IMR-90 (cell line): ENCODE data around the gene CDKL1. TPM values are rescaled to one million over a fixed set of nuclear protein-coding genes. Genes with fewer than 3 reads are reported as not detected.
A peak's percentile ranks its signal among the peaks of the same experiment; 100 is the strongest.

Experiments
- ATAC-seq: fragments of 200-7000 bp; cut with Tn5 transposase; 2 replicates; pipeline ENCODE4 v1.9.1; 2020; ENCODE audit warnings: low read depth, mild to moderate bottlenecking, moderate library complexity
- BruUV-seq: library from RNA; stranded (reverse); fragments of 400-500 nt; replicated peaks from 2 replicates; lab custom pipeline; 2021; lab: Mats Ljungman, UMichigan
- CTCF ChIA-PET: fragments of 300-600 bp; formaldehyde crosslinking; extraction: SDS; loops from one replicate; lab custom pipeline; 2021; ENCODE audit warnings: antibody characterized with exemption; lab: Yijun Ruan, JAX
- POLR2A ChIA-PET: fragments of 300-600 bp; sonication (Branson Sonifier 250); formaldehyde crosslinking; loops from one replicate; lab custom pipeline; 2022; ENCODE audit warnings: antibody characterized with exemption; ENCODE audit not compliant: unreplicated experiment; lab: Charles Lee
- DNase-seq: peaks from one replicate; pipeline ENCODE4 v3.0.0; 2013
- H2AFZ ChIP-seq: replicated peaks from 2 replicates; pipeline ENCODE3; 2013; ENCODE audit warnings: low read length, mild to moderate bottlenecking; ENCODE audit not compliant: poor library complexity
- H2AK5ac ChIP-seq: 2 replicates; pipeline ENCODE4 v1.6.1; 2013; ENCODE audit warnings: low read depth, low read length, inconsistent platforms
- H2AK9ac ChIP-seq: replicated peaks from 2 replicates; pipeline ENCODE3; 2013; ENCODE audit warnings: mild to moderate bottlenecking, low read depth, low read length, moderate library complexity; ENCODE audit not compliant: poor library complexity
- H2BK120ac ChIP-seq: 2 replicates; pipeline ENCODE4 v1.6.1; 2013; ENCODE audit warnings: low read depth, low read length, inconsistent platforms
- H2BK15ac ChIP-seq: 3 replicates; pipeline ENCODE4 v1.6.1; 2013; ENCODE audit warnings: low read depth, low read length, inconsistent platforms
- H2BK20ac ChIP-seq: 2 replicates; pipeline ENCODE4 v1.6.1; 2013; ENCODE audit warnings: low read depth, mild to moderate bottlenecking, inconsistent platforms, low read length, moderate library complexity
- H2BK5ac ChIP-seq: 2 replicates; pipeline ENCODE4 v1.6.1; 2013; ENCODE audit warnings: mild to moderate bottlenecking, low read depth, low read length, inconsistent platforms; ENCODE audit not compliant: poor library complexity, severe bottlenecking
- H3K14ac ChIP-seq: replicated peaks from 2 replicates; pipeline ENCODE4 v1.6.1; 2013; ENCODE audit warnings: low read depth, low read length, inconsistent platforms
- H3K18ac ChIP-seq: 2 replicates; pipeline ENCODE4 v1.6.1; 2013; ENCODE audit warnings: low read depth, low read length, control low read depth
- H3K23ac ChIP-seq: 2 replicates; pipeline ENCODE4 v1.6.1; 2013; ENCODE audit warnings: low read depth, low read length, inconsistent platforms
- H3K27ac ChIP-seq: 2 replicates; pipeline ENCODE4 v1.5.1; 2013; ENCODE audit warnings: mild to moderate bottlenecking, control low read depth, low read length; ENCODE audit not compliant: insufficient read depth
- H3K27me3 ChIP-seq: 2 replicates; pipeline ENCODE4 v1.6.1; 2013; ENCODE audit warnings: low read length; ENCODE audit not compliant: control insufficient read depth, insufficient read depth
- H3K36me3 ChIP-seq: 2 replicates; pipeline ENCODE4 v1.6.1; 2013; ENCODE audit warnings: low read length, mixed read lengths; ENCODE audit not compliant: control insufficient read depth, insufficient read depth
- H3K4ac ChIP-seq: 2 replicates; pipeline ENCODE4 v1.6.1; 2013; ENCODE audit warnings: low read depth, low read length, inconsistent platforms
- H3K4me1 ChIP-seq: 2 replicates; pipeline ENCODE4 v1.6.1; 2013; ENCODE audit warnings: low read length, mixed read lengths; ENCODE audit not compliant: control insufficient read depth, insufficient read depth
- H3K4me2 ChIP-seq: 2 replicates; pipeline ENCODE4 v1.6.1; 2013; ENCODE audit warnings: low read depth, mild to moderate bottlenecking, control low read depth, low read length, moderate library complexity
- H3K4me3 ChIP-seq: 2 replicates; pipeline ENCODE4 v1.5.1; 2013; ENCODE audit warnings: low read depth, mild to moderate bottlenecking, control low read depth, low read length, moderate library complexity; ENCODE audit not compliant: insufficient read depth
- H3K56ac ChIP-seq: 2 replicates; pipeline ENCODE4 v1.6.1; 2013; ENCODE audit warnings: low read length, inconsistent platforms; ENCODE audit not compliant: insufficient read depth; ENCODE audit errors: extremely low read depth
- H3K79me1 ChIP-seq, 2 experiments: 2 replicates each; pipeline ENCODE4 v1.6.1; 2013; ENCODE audit warnings: low read length in 2 of 2, inconsistent platforms in 1 of 2, low read depth in 1 of 2
- H3K9ac ChIP-seq: 2 replicates; pipeline ENCODE4 v1.6.1; 2013; ENCODE audit warnings: low read depth, low read length, control low read depth
- H3K9me1 ChIP-seq: 2 replicates; pipeline ENCODE4 v1.6.1; 2013; ENCODE audit warnings: low read length, inconsistent platforms; ENCODE audit not compliant: insufficient read depth
- H3K9me3 ChIP-seq: 2 replicates; pipeline ENCODE4 v1.6.1; 2013; ENCODE audit warnings: low read length; ENCODE audit not compliant: control insufficient read depth, insufficient read depth
- H4K20me1 ChIP-seq: 2 replicates; pipeline ENCODE4 v1.6.1; 2013; ENCODE audit warnings: low read length, inconsistent platforms; ENCODE audit not compliant: insufficient read depth
- H4K5ac ChIP-seq: 2 replicates; pipeline ENCODE4 v1.6.1; 2013; ENCODE audit warnings: mild to moderate bottlenecking, low read depth, low read length, control low read depth
- H4K8ac ChIP-seq, 2 experiments: 2 replicates each; pipeline ENCODE4 v1.6.1; 2013; ENCODE audit warnings: low read depth in 2 of 2, low read length in 2 of 2, control low read depth in 1 of 2, inconsistent platforms in 1 of 2
- H4K91ac ChIP-seq: 2 replicates; pipeline ENCODE4 v1.6.1; 2013; ENCODE audit warnings: low read depth, low read length, inconsistent platforms; ENCODE audit not compliant: insufficient read depth
- BHLHE40 ChIP-seq: fragments of 150-350 bp; IDR thresholded peaks from 2 replicates; pipeline ENCODE4 v1.6.1; 2016; ENCODE audit warnings: mild to moderate bottlenecking, low read depth, low read length
- CEBPB ChIP-seq: IDR thresholded peaks from 2 replicates; pipeline ENCODE4 v1.6.1; 2012; ENCODE audit warnings: low read depth, low read length, improper control_type of control experiment
- CHD1 ChIP-seq: IDR thresholded peaks from 2 replicates; pipeline ENCODE4 v1.6.1; 2012; ENCODE audit warnings: low read depth, low read length, improper control_type of control experiment
- CTCF ChIP-seq: conservative IDR thresholded peaks from 2 replicates; pipeline ENCODE4 v1.5.1; 2012; ENCODE audit warnings: mild to moderate bottlenecking, low read depth, low read length, improper control_type of control experiment
- FOS ChIP-seq: fragments of 150-350 bp; IDR thresholded peaks from 2 replicates; pipeline ENCODE4 v1.6.1; 2016; ENCODE audit warnings: low read depth, low read length
- MAFK ChIP-seq: IDR thresholded peaks from 2 replicates; pipeline ENCODE4 v1.6.1; 2012; ENCODE audit warnings: low read depth, low read length, improper control_type of control experiment
- MAZ ChIP-seq: IDR thresholded peaks from 2 replicates; pipeline ENCODE4 v1.6.1; 2012; ENCODE audit warnings: low read depth, mild to moderate bottlenecking, low read length, improper control_type of control experiment, moderate library complexity, borderline replicate concordance
- MXI1 ChIP-seq: IDR thresholded peaks from 2 replicates; pipeline ENCODE4 v1.6.1; 2012; ENCODE audit warnings: low read depth, mild to moderate bottlenecking, low read length, moderate library complexity, borderline replicate concordance
- NFE2L2 ChIP-seq: fragments of 150-350 bp; IDR thresholded peaks from 2 replicates; pipeline ENCODE4 v1.6.1; 2016; ENCODE audit warnings: low read depth, mild to moderate bottlenecking, low read length
- POLR2A ChIP-seq: IDR thresholded peaks from 2 replicates; pipeline ENCODE4 v1.6.1; 2012; ENCODE audit warnings: mild to moderate bottlenecking, low read depth, low read length
- RAD21 ChIP-seq: IDR thresholded peaks from 2 replicates; pipeline ENCODE4 v1.6.1; 2012; ENCODE audit warnings: low read length, improper control_type of control experiment
- RFX5 ChIP-seq: IDR thresholded peaks from 2 replicates; pipeline ENCODE4 v1.8.0; 2012; ENCODE audit warnings: low read depth, mild to moderate bottlenecking, low read length, moderate library complexity
- SMC3 ChIP-seq: fragments of 150-350 bp; IDR thresholded peaks from 2 replicates; pipeline ENCODE4 v1.6.1; 2016; ENCODE audit warnings: low read depth, mild to moderate bottlenecking, antibody characterized with exemption, low read length, moderate library complexity
- USF2 ChIP-seq: fragments of 150-350 bp; IDR thresholded peaks from 2 replicates; pipeline ENCODE4 v1.6.1; 2017; ENCODE audit warnings: mild to moderate bottlenecking, antibody characterized with exemption, low read length, low read depth
- WGBS, 2 experiments: methylation state at CpG; one replicate each; pipeline versions ENCODE4 v1.1.5 to v1.1.7; 2013; ENCODE audit warnings: missing lambda C conversion rate in 2 of 2; ENCODE audit not compliant: insufficient read length in 1 of 2; ENCODE audit errors: extremely low coverage in 2 of 2; 5-methylcytosine and 5-hydroxymethylcytosine counted together
- dilution Hi-C: fragments of 300-500 bp; cut with HindIII; formaldehyde crosslinking; loops from one replicate; pipeline ENCODE4 v1.14.3; 2018; ENCODE audit warnings: low sequenced_read_pairs; ENCODE audit not compliant: unreplicated experiment
- in situ Hi-C: fragments of 300-500 bp; cut with MboI; formaldehyde crosslinking; loops from 3 replicates; pipeline ENCODE4 v1.14.3; 2019; ENCODE audit warnings: low sequenced_read_pairs, inconsistent platforms, mixed read lengths
- intact Hi-C: fragments of 100-400 bp; cut with micrococcal nuclease; formaldehyde crosslinking; loops from 2 replicates; pipeline ENCODE4 v1.10.0; 2022
- polyA plus RNA-seq, 3 experiments: library from polyadenylated mRNA; depleted of rRNA; stranded (reverse); fragments of >200 nt; gene quantifications; 2 replicates each; pipeline ENCODE4 v1.2.3, GENCODE V29; 2012; ENCODE audit warnings: low replicate concordance in 1 of 3
- total RNA-seq: library from RNA; depleted of rRNA; stranded (reverse); fragments of >200 nt; gene quantifications from 2 replicates; pipeline ENCODE4 v1.2.3, GENCODE V29; 2012

Gene CDKL1
- total and polyA plus RNA-seq, 2 of the 4 experiments (the other 2 are of a cell fraction), result 1.9 to 3.8 TPM

- dilution Hi-C loops (no loop called here), in situ Hi-C loops (no loop called here), intact Hi-C loops (loop anchor here (5.0 kb wide), 1 partner anchor 138 kb away; the partner anchor contains the start of gene MAP4K5)
- Histone ChIP-seq H3K79me1 (peaks cover 0 to 19% of the 10 kb centered on the region in 2 experiments; a peak in 1 of 4 replicates), H3K4ac (no peak overlapping the region), H3K9ac (no peak overlapping the region), H2AFZ (no peak overlapping the region), H2BK20ac (no peak overlapping the region), H3K14ac (0 out of 2 replicates have a peak overlapping the region, but pooled peaks have one; percentile 71), H3K23ac (0 out of 2 replicates have a peak overlapping the region, but pooled peaks have one; percentile 11), H3K18ac (no peak overlapping the region), H3K4me3 (no peak overlapping the region), H2BK5ac (no peak overlapping the region), H4K5ac (no peak overlapping the region), H3K4me2 (no peak overlapping the region), H3K27ac (no peak overlapping the region), H3K9me1 (peaks cover 6% of the 10 kb centered on the region; the same call in 1 of the 2 replicates), H2BK120ac (no peak overlapping the region; the same call in 1 of the 2 replicates), H2AK5ac (no peak overlapping the region), H2BK15ac (no peak overlapping the region), H3K56ac (no peak overlapping the region), H4K8ac (no peak overlapping the region), H4K91ac (no peak overlapping the region), H3K9me3 (no peaks in the 10 kb centered on the region), H4K20me1 (no peaks in the 10 kb centered on the region), H3K36me3 (no peaks in the 10 kb centered on the region; the same call in 1 of the 2 replicates), H3K4me1 (peaks cover 9% of the 10 kb centered on the region), H2AK9ac (no peak overlapping the region), H3K27me3 (no peaks in the 10 kb centered on the region)
- DNase-seq (no peak), ATAC-seq (no peak)
- TF ChIP-seq RFX5 (no peak), SMC3 (no peak), CTCF (no peak), RAD21 (no peak), CHD1 (no peak), FOS (no peak), MAZ (no peak), CEBPB (no peak), BHLHE40 (no peak), NFE2L2 (no peak), USF2 (no peak), POLR2A (no peak), MXI1 (no peak), MAFK (no peak)
- POLR2A ChIA-PET, result no interaction called here
- WGBS, 2 experiments, result no CpG with 5 or more reads among the region's 5 CpGs
- CTCF ChIA-PET, result interaction anchor here (1.3 kb wide), 1 partner anchor 73 kb away, joined by 3 read pairs; no protein-coding TSS in a partner anchor
- no TSS peak for BruUV-seq
These were observed 2.0 kb downstream of the CDKL1 start for GRCh38 chr14:50394713-50395112.
